ENCODE measurements around the gene SAMD8. TPM values are rescaled to one million over a fixed set of nuclear protein-coding genes. Genes with fewer than 3 reads are reported as not detected.
"Not testable (repeated sequence)": the region's sequence is repeated elsewhere in the genome, so short reads cannot be mapped to it uniquely, and the experiment has no call there.

The SAMD8 gene
- total RNA-seq, 1 experiment from 2014 or later, result 32.0 TPM

DNA sequence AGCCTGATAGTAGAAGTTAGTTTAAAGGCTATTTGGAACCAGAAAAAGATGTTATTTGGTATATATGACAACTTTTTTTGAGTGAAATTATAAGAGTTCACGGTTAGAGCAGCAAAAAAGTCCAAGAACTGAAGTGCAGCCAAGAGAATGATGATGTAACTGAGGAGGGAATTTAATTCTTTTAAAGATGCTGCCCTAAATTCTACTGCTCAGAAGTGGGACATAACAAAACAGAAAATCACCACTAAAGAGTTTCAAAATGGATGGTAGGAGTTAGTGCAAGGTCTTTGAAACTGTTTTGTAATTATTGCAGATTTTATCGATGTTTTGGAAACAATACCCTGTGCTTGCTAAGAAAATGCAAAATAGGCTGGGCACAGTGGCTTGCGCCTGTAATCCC, 6.5 kb downstream of the SAMD8 start:
- intact Hi-C loops (cut with micrococcal nuclease; ENCODE audit: unreplicated experiment) (no loop called here), in situ Hi-C loops (cut with HindIII; ENCODE audit: low pct_unique_long_range_greater_than_20kb, low sequenced_read_pairs) (no loop called here)
- Histone ChIP-seq H3K27me3 (ENCODE audit: control insufficient read depth, insufficient read depth, low read length) (no peaks in the 10 kb centered on the region), H3K36me3 (ENCODE audit: control insufficient read depth, insufficient read depth, low read length) (no peaks in the 10 kb centered on the region), H3K27ac (ENCODE audit: low read length) (no peak overlapping the region), H3K4me3 (ENCODE audit: low read depth in 2 of 2, low read length in 2 of 2) (no peak overlapping the region), H3K9me3 (ENCODE audit: control insufficient read depth, insufficient read depth, low read depth, low read length) (no peaks in the 10 kb centered on the region), H3K4me1 (ENCODE audit: control insufficient read depth, insufficient read depth, low read length) (peaks cover 16% of the 10 kb centered on the region)
- CTCF ChIA-PET, result no interaction called here
- DNase-seq (ENCODE audit: low read depth, low spot score) (no peak), ATAC-seq (no peak)
- TSS peak; percentile 23 for BruUV-seq (replicated peaks)
- TF ChIP-seq, protein P1, sequence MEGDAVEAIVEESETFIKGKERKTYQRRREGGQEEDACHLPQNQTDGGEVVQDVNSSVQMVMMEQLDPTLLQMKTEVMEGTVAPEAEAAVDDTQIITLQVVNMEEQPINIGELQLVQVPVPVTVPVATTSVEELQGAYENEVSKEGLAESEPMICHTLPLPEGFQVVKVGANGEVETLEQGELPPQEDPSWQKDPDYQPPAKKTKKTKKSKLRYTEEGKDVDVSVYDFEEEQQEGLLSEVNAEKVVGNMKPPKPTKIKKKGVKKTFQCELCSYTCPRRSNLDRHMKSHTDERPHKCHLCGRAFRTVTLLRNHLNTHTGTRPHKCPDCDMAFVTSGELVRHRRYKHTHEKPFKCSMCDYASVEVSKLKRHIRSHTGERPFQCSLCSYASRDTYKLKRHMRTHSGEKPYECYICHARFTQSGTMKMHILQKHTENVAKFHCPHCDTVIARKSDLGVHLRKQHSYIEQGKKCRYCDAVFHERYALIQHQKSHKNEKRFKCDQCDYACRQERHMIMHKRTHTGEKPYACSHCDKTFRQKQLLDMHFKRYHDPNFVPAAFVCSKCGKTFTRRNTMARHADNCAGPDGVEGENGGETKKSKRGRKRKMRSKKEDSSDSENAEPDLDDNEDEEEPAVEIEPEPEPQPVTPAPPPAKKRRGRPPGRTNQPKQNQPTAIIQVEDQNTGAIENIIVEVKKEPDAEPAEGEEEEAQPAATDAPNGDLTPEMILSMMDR (IDR thresholded peaks at IDR 0.05), result no peak
- TF ChIP-seq TCF7L2 (IDR thresholded peaks at IDR 0.05; ENCODE audit: low read depth, low read length) (no peak), POLR2AphosphoS5 (IDR thresholded peaks at IDR 0.05; ENCODE audit: low read depth, low read length) (no peak), SIN3A (IDR thresholded peaks at IDR 0.05; ENCODE audit: borderline replicate concordance, insufficient read depth, low read depth, low read length) (no peak)
- POLR2A ChIA-PET, result no interaction called here

- POLR2A ChIA-PET, result interaction anchor here (1.2 kb wide), 1 partner anchor 77 kb away, joined by 7 read pairs; no protein-coding TSS in a partner anchor
- peaks cover 10% of the 10 kb centered on the region; the same call in 1 of the 2 replicates for H3K4me1 ChIP-seq (ENCODE audit: control insufficient read depth, insufficient read depth, low read length)
- H3K4me3 ChIP-seq (ENCODE audit: low read depth in 2 of 2, low read length in 2 of 2); H3K27ac ChIP-seq (ENCODE audit: low read length); H3K9me3 ChIP-seq (ENCODE audit: control insufficient read depth, insufficient read depth, low read depth, low read length); ATAC-seq; intact Hi-C loops (cut with micrococcal nuclease; ENCODE audit: unreplicated experiment); BruUV-seq (replicated peaks); DNase-seq (ENCODE audit: low read depth, low spot score); in situ Hi-C loops (cut with HindIII; ENCODE audit: low pct_unique_long_range_greater_than_20kb, low sequenced_read_pairs); H3K36me3 ChIP-seq (ENCODE audit: control insufficient read depth, insufficient read depth, low read length); CTCF ChIA-PET; H3K27me3 ChIP-seq (ENCODE audit: control insufficient read depth, insufficient read depth, low read length): not testable (repeated sequence)
Observed at GRCh38 chr10:75119444-75120066, 8.1 kb downstream of the SAMD8 start.

DNA sequence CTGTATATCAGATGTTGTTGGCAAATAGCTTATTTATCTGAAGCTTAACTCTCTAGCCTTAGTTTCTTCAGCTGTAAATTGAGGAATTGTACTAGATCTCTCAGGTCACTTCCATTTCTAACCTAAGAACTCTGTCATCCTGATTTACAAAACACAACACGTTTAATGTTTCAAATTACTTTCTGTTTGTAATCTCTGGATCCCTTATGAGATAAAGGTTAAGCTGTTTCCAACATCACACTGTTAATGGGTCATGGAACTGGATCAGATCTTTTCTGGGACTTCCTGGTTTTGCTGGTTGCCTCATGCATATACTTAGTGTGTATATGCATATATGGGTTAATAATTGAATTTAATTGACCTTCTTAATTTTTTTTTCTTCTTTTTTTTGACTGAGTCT, 9.9 kb downstream of the SAMD8 start:
- CTCF ChIA-PET, result no interaction called here
- POLR2A ChIA-PET, result no interaction called here
- no peaks in the 10 kb centered on the region for H3K9me3 ChIP-seq (ENCODE audit: control insufficient read depth, insufficient read depth, low read depth, low read length)
- BruUV-seq (replicated peaks), result no TSS peak
- H3K4me3 ChIP-seq (ENCODE audit: low read depth in 2 of 2, low read length in 2 of 2), result no peak overlapping the region
- in situ Hi-C loops (cut with HindIII; ENCODE audit: low pct_unique_long_range_greater_than_20kb, low sequenced_read_pairs), result no loop called here
- TF ChIP-seq SIN3A (IDR thresholded peaks at IDR 0.05; ENCODE audit: borderline replicate concordance, insufficient read depth, low read depth, low read length), result no peak
- TF ChIP-seq, protein P2, sequence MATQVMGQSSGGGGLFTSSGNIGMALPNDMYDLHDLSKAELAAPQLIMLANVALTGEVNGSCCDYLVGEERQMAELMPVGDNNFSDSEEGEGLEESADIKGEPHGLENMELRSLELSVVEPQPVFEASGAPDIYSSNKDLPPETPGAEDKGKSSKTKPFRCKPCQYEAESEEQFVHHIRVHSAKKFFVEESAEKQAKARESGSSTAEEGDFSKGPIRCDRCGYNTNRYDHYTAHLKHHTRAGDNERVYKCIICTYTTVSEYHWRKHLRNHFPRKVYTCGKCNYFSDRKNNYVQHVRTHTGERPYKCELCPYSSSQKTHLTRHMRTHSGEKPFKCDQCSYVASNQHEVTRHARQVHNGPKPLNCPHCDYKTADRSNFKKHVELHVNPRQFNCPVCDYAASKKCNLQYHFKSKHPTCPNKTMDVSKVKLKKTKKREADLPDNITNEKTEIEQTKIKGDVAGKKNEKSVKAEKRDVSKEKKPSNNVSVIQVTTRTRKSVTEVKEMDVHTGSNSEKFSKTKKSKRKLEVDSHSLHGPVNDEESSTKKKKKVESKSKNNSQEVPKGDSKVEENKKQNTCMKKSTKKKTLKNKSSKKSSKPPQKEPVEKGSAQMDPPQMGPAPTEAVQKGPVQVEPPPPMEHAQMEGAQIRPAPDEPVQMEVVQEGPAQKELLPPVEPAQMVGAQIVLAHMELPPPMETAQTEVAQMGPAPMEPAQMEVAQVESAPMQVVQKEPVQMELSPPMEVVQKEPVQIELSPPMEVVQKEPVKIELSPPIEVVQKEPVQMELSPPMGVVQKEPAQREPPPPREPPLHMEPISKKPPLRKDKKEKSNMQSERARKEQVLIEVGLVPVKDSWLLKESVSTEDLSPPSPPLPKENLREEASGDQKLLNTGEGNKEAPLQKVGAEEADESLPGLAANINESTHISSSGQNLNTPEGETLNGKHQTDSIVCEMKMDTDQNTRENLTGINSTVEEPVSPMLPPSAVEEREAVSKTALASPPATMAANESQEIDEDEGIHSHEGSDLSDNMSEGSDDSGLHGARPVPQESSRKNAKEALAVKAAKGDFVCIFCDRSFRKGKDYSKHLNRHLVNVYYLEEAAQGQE (IDR thresholded peaks at IDR 0.05; ENCODE audit: insufficient read depth in 1 of 2, low read depth in 2 of 2, low read length in 1 of 2), result no peak
- no peak for TF ChIP-seq POLR2AphosphoS5 (IDR thresholded peaks at IDR 0.05; ENCODE audit: low read depth, low read length)
- no peak for TF ChIP-seq TCF7L2 (IDR thresholded peaks at IDR 0.05; ENCODE audit: low read depth, low read length)
- TF ChIP-seq, protein P1 (IDR thresholded peaks at IDR 0.05), result no peak
- H3K27me3 ChIP-seq (ENCODE audit: control insufficient read depth, insufficient read depth, low read length), result no peaks in the 10 kb centered on the region
- DNase-seq (ENCODE audit: low read depth, low spot score), result no peak
- H3K4me1 ChIP-seq (ENCODE audit: control insufficient read depth, insufficient read depth, low read length), result peaks cover 7% of the 10 kb centered on the region; the same call in 1 of the 2 replicates
- H3K27ac ChIP-seq (ENCODE audit: low read length), result peak overlapping the region; percentile 5; the same call in 1 of the 2 replicates
- no peak; the same call in 1 of the 2 replicates for ATAC-seq
- intact Hi-C loops (cut with micrococcal nuclease; ENCODE audit: unreplicated experiment), result no loop called here
- no peaks in the 10 kb centered on the region for H3K36me3 ChIP-seq (ENCODE audit: control insufficient read depth, insufficient read depth, low read length)

Measured in Panc1 (cell line).